NCI-H1092 treated with DMSO at 0.1 percent for 48 hours (cell line): ENCODE measurements around the gene DNAJC2.
"Not testable (repeated sequence)": the region's sequence is repeated elsewhere in the genome, so short reads cannot be mapped to it uniquely, and the experiment has no call there.

Source experiments
- DNase-seq: peaks from one replicate; lab custom pipeline; 2025; lab: John Stamatoyannopoulos, UW

The DNAJC2 gene

GRCh38 chr7:103341466-103341865 lies 3.1 kb downstream of the DNAJC2 start:
- DNase-seq = no peak

GRCh38 chr7:103338864-103339263 lies 5.7 kb downstream of the DNAJC2 start:
- DNase-seq = no peak

DNA sequence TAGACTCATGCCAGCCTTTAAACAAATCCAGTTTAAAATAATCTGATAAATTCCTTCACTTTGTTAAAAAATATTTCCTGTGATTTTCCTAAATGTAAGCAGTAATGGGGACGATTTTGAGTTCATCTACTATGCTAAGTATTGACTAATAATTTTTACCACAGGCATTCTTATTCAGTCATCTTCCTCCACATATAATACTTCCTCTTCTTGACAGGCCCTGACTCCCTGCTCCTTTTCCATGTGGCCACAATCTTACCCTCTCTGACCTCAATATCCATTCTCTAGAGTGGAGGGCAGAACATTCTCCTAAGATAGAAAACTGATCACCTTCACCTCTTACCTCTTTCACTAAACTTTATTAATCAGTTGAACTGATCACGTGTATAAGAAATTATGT lies 7.8 kb downstream of the DNAJC2 start:
- no peak for DNase-seq

GRCh38 chr7:103325744-103326143 lies 18.8 kb downstream of the DNAJC2 start:
- no peak for DNase-seq

DNA sequence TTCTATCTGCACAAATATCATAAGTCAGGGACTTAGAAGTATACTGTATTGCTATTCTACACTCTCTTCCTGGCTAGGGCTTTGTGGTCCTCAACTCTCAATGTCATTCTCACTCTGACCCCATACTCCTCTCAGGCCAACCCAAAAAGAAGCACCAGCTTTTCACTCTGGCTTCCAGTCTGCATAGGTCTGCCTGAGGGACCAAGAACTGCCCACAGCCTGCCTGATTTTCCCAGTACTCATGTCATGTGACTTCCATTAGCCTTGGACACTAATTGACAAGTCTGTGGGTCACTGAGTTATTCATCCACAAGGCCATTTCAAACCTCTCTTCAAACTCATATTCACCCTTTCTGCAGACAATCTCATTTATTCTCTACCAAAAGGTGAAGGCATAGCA lies 27.6 kb downstream of the DNAJC2 start:
- DNase-seq = no peak

DNA sequence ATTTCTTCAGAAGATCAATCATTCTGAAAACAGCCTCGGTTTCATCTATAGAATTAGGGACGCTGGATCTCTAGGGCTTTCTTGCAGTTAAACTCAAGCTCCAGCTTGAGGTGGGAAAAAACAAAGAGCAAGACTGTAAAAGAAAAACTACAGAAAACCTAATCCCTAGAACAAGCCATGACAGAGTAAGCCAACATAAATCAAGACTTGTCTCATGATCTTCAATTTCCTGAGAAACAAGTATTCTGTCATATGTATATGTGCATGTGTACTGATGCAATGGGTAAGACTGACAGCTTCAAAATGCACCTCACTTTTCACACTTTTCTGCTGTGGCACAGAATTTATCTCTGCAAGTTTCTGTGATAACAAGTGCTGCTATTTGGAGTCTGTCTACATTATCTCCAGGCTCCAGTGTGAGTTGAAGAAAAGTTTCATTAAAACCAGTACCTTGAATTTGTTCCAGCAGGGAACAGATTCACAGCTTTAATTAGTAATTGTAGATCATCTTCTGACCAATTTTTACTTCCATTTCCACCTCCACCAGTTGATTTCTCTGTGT lies 28.1 kb downstream of the DNAJC2 start:
- no peak for DNase-seq

DNA sequence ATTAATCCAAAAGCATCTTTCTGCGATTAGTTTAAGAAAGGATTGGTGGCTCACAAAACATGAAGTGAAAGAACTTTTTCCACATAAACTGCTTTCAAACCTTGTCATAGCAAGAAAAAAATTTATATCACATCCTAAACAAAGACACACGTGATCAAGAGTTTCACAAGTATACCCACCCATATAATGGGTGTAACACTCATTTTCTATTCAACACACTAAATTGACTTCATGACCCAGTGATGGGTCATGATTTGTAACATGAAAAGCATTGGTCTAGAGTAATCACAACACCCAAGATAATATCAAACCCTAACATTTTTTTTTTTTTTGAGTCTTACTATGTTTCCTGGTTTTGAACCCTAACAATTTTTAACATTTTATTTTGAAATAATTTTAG lies 29.7 kb downstream of the DNAJC2 start:
- DNase-seq = no peak

GRCh38 chr7:103307503-103308231 lies 36.9 kb downstream of the DNAJC2 start:
- no peak for DNase-seq

DNA sequence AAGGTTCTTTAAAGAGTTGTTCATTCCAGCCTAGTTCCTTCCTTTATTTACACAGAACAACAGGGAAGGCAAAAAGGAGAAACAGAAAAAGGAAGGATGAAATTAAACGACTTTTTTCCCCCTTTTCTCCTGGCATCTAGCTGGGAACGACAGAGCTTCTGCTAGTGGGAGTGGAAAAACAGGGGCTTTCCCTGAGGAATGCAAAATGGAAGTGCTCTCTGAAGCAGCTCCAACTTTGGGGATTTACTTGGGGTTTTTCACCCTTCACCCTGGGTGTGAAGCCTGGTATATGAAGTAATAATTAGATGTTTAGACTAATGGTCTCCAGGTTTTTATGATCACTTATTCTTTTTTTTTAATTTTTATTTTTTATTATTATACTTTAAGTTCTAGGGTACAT lies 43.1 kb downstream of the DNAJC2 start:
- no peak for DNase-seq

DNA sequence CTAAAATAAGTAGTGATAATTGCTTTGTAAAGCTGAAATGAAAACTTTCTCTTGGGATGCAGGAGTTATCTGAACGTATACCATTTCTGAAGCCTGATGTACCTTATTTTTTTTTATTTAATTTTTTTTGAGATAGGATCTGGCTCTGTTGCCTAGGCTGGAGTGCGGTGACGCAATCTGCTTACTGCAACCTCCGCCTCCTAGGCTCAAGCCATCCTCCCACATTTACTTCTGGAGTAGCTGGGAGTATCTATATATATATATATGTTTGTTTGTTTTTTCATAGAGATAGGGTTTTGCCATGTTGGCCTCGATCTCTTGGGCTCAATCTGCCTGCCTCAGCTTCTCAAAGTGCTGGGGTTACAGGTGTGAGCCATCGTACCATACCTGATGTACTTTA lies 44.9 kb downstream of the DNAJC2 start:
- DNase-seq = no peak

- DNase-seq = no peak
Observed at GRCh38 chr7:103297837-103298179, 46.8 kb downstream of the DNAJC2 start.

DNA sequence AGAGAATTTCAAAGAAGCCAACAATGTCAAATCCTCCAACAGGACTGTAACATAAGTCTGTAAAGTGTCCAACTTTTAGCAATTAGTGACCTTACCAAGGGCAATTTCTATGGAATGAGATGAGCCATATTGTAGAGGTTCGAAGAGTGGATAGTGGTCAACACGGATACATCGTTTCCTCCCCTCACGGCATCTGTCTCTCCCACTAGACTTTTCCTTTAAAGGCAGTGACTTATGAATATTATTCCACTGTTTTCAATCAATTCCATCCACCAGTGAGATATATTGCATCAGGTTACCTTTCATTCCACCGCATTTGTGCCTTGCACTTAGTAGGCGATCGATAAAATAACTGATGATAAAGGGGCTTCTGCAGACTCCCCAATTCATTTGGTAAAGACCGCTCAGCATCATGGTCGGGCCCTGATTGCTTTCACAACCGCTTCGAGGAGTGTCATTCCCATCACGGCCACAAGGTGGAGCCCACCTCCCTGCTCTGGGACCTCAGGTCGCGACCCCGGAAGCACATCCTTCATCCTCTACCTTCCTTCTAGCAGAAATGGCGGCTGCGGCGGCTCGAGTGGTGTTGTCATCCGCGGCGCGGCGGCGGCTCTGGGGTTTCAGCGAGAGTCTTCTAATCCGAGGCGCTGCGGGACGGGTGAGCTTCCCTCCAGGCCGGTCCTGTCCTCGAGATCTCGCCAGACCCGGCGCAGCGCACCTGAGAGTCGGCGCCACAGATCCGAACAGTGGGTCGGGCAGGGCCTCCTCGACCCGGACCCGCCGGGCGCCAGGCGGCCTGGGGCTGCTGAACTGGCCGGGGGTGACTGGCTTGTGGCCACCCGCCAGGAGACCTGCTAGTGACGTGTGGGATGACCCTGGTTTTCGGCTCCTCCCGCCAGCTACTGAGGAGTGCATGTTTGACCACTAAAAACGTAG lies 47.4 kb downstream of the DNAJC2 start, which contains the start of gene PMPCB:
Gene PMPCB (plus strand): TSS at position 535 of the 936 bp plus-strand sequence. CDS start 25 bp downstream, at position 560.
- DNase-seq = peak; percentile 94

GRCh38 chr7:103293526-103293925 lies 51.0 kb downstream of the DNAJC2 start:
- no peak for DNase-seq

DNA sequence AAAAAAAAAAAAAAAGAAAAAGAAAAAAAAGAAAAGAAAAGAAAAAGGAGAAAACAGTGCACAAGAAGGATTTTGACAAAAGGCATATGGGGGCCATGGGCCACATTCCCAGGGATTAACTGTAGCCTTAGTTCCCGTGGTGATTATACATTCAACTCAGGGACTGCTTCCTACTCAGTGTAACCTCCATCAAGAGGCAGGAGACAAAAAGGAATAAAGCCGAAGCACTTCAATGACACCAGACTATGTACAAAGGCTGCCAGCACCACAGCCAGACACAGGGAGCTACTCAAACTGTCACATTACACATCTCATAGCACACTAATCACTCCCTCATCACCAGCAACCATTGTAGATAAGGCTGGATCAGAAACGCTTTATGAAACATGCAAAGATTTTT lies 52.4 kb downstream of the DNAJC2 start:
- DNase-seq = peak; percentile 12

- not testable (repeated sequence) for DNase-seq
Observed at GRCh38 chr7:103282802-103283427, 61.7 kb downstream of the DNAJC2 start.

DNA sequence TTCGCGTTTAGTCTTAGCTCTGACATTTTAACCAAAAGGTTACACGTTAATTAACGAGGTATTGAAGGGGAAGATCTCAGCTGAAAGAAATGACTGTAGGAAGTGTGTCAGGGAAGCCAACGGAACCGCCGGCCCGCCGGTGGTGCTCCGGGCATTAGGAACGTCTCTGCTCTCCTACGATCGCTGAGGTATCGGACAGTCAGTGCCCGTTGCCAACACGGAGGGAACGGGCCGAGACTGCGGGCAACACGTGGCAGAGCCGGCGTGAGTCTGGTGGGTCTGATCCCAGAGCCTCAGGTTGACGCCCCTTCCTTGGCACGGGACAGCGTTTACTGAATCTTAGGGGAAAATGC lies 63.8 kb downstream of the DNAJC2 start:
- peak; percentile 72 for DNase-seq

DNA sequence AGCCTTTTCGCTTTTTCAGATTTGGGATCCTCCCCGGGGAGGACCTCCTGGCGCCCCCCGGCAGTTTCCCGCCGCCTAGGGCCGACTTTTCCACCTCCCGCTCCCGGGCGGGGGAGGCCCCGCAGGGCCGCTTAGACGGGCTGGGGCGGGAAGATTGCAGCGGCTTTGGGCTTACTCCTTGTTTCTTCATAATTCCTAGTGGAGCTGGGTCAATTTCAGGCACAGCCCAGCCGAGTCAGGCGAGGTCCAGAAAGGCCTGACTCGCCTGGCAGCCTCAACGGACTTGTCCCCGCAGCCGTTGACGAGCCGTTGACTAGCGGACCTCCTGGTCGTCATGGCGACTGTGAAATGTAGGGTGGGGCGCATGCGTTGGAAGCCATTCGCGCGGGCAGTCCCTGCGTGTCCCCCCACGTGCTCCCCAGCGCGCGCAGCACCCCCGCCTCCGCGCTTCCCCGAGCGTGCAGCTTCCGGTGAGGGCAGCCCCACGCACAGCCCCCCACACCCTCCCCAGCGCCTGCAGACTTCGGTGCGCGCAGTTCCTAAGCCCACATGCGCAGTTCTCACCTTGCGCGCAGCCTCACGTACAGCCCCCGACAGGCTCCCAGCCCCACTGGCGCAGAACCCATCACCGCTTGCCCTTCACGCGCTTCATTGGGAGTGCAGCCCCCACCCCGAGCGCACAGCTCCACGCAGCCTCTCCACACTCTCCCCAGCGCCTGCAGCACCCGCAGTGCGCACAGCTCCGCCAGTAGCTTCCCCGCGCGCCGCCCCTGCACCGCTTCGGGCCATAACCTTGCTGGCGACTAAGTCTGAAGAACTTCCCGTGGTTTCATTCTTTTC lies 64.4 kb downstream of the DNAJC2 start:
- peak; percentile 87 for DNase-seq

GRCh38 chr7:103279636-103279962 lies 65.0 kb downstream of the DNAJC2 start:
- peak; percentile 60 for DNase-seq

- DNase-seq = not testable (repeated sequence)
Observed at GRCh38 chr7:103278195-103278594, 66.4 kb downstream of the DNAJC2 start.

DNA sequence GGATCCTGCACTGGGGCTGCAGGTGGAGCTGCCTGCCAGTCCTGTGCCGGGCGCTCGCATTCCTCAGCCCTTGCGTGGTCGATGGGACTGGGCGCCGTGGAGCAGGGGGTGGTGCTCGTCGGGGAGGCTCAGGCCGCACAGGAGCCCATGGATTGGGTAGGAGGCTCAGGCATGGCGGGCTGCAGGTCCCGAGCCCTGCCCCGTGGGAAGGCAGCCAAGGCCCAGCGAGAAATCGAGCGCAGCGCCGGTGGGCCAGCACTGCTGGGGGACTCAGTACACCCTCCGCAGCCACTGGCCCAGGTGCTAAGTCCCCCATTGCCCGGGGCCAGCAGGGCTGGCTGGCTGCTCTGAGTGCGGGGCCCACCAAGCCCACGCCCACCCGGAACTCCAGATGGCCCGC lies 69.7 kb downstream of the DNAJC2 start:
- not testable (repeated sequence) for DNase-seq

- DNase-seq = not testable (repeated sequence)
Observed at GRCh38 chr7:103273374-103273773, 71.2 kb downstream of the DNAJC2 start.

GRCh38 chr7:103266229-103266628 lies 78.3 kb downstream of the DNAJC2 start:
- DNase-seq = not testable (repeated sequence)
